NK-92 treated with Interleukin-12 subunit alpha and Interleukin-12 subunit beta, amount 100 ng/mL, for 24 hours (cell line): Measurements from ENCODE around the gene MOB3C.
A peak's percentile ranks its signal among the peaks of the same experiment; 100 is the strongest.

Experiments
- DNase-seq: peaks from one replicate; lab custom pipeline; 2025; lab: John Stamatoyannopoulos, UW

The MOB3C gene

GRCh38 chr1:46606255-46606965 is 10.2 kb downstream of the MOB3C start:
- DNase-seq, result no peak

GRCh38 chr1:46605232-46605631 is 11.4 kb downstream of the MOB3C start:
- DNase-seq, result no peak

- DNase-seq, result peak; percentile 95
Observed at GRCh38 chr1:46603858-46604549, 12.6 kb downstream of the MOB3C start, which contains the start of gene MKNK1. MKNK1 (minus strand) TSS chr1:46604268; CDS start chr1:46583327, 20,941 bp downstream.

- no peak for DNase-seq
Observed at GRCh38 chr1:46603481-46603857, 13.1 kb downstream of the MOB3C start.

GRCh38 chr1:46601257-46602007 is 15.2 kb downstream of the MOB3C start:
- DNase-seq, result no peak

GRCh38 chr1:46599059-46599970 is 17.3 kb downstream of the MOB3C start:
- DNase-seq, result no peak

GRCh38 chr1:46596846-46597245 is 19.8 kb downstream of the MOB3C start:
- DNase-seq, result no peak

- no peak for DNase-seq
Observed at GRCh38 chr1:46596036-46596435, 20.6 kb downstream of the MOB3C start.

- DNase-seq, result no peak
Observed at GRCh38 chr1:46595127-46595526, 21.5 kb downstream of the MOB3C start.

GRCh38 chr1:46594063-46594462 is 22.5 kb downstream of the MOB3C start:
- no peak for DNase-seq

- no peak for DNase-seq
Observed at GRCh38 chr1:46592823-46593222, 23.8 kb downstream of the MOB3C start.

GRCh38 chr1:46589529-46589928 is 27.1 kb downstream of the MOB3C start:
- no peak for DNase-seq

GRCh38 chr1:46587069-46587468 is 29.5 kb downstream of the MOB3C start:
- DNase-seq, result no peak

GRCh38 chr1:46585312-46585938 is 31.2 kb downstream of the MOB3C start:
- DNase-seq, result no peak

GRCh38 chr1:46583494-46583893 is 33.1 kb downstream of the MOB3C start:
- DNase-seq, result no peak

GRCh38 chr1:46582972-46583371 is 33.6 kb downstream of the MOB3C start:
- no peak for DNase-seq

- no peak for DNase-seq
Observed at GRCh38 chr1:46581681-46582455, 34.7 kb downstream of the MOB3C start.

GRCh38 chr1:46580140-46580903 is 36.3 kb downstream of the MOB3C start:
- DNase-seq, result no peak

- no peak for DNase-seq
Observed at GRCh38 chr1:46577671-46578070, 38.9 kb downstream of the MOB3C start.

- no peak for DNase-seq
Observed at GRCh38 chr1:46576596-46576995, 40.0 kb downstream of the MOB3C start.
